Thyroid gland (tissue), 4 donors: Measurements from ENCODE around the gene FGF6. TPM values are rescaled to one million over a fixed set of nuclear protein-coding genes. Genes with fewer than 3 reads are reported as not detected.

ENCODE experiments used
- DNase-seq, 2 donors: peaks; one replicate each; pipeline ENCODE4 v3.0.0-alpha.2; 2019
- H3K27ac ChIP-seq, 3 donors: fragments of 200-600 bp; sonication (generic); 1 replicate in 2 of 3; 2 replicates in 1 of 3; pipeline ENCODE4 v1.5.1; 2016 to 2019; ENCODE audit warnings: mild to moderate bottlenecking in 1 of 3, moderate library complexity in 1 of 3
- H3K27me3 ChIP-seq: fragments of 200-600 bp; sonication (generic); one replicate; pipeline ENCODE4 v1.5.1; 2019
- H3K36me3 ChIP-seq, 2 donors: fragments of 200-600 bp; sonication (generic); one replicate each; pipeline ENCODE4 v1.5.1; 2016 to 2019
- H3K4me1 ChIP-seq, 2 donors: fragments of 200-600 bp; sonication (generic); one replicate each; pipeline ENCODE4 v1.5.1; 2017 to 2019
- H3K4me3 ChIP-seq, 3 donors: fragments of 200-600 bp; sonication (generic); replicated peaks in 1 of 3; 1 replicate in 2 of 3; 2 replicates in 1 of 3; pipeline ENCODE4 v1.5.1; 2016; ENCODE audit warnings: mild to moderate bottlenecking in 1 of 3
- H3K9me3 ChIP-seq: fragments of 200-600 bp; sonication (generic); one replicate; pipeline ENCODE4 v1.5.1; 2017
- POLR2A ChIP-seq, 2 donors: fragments of 450-650 bp; IDR thresholded peaks; one replicate each; pipeline ENCODE4 v1.6.1; 2017; ENCODE audit warnings: antibody characterized with exemption in 2 of 2, mild to moderate bottlenecking in 2 of 2, moderate library complexity in 1 of 2
- WGBS, 2 donors: methylation state at CpG; one replicate each; pipeline ENCODE4 v1.1.5; 2017; 5-methylcytosine and 5-hydroxymethylcytosine counted together
- intact Hi-C: fragments of 100-400 bp; cut with DNase I; formaldehyde crosslinking; loops from one replicate; pipeline ENCODE4 v1.15.1; 2023
- total RNA-seq, 4 donors: library from RNA; depleted of rRNA; stranded (reverse); fragments of >200 nt; gene quantifications; one replicate each; pipeline ENCODE4 v1.2.3, GENCODE V29; 2016
- TF ChIP-seq, protein P1 (sequence below), 6 experiments: fragments of 200-600 bp in 3 of 6; fragments of 450-650 bp in 3 of 6; sonication (generic) in 3 of 6; IDR thresholded peaks; one replicate each; pipeline ENCODE4 v1.5.1; 2016 to 2019; ENCODE audit warnings: antibody characterized with exemption in 6 of 6, mild to moderate bottlenecking in 2 of 6, inconsistent platforms in 1 of 6, moderate library complexity in 1 of 6

FGF6 gene
- total RNA-seq, 4 donors from 2014 or later = not detected

DNA sequence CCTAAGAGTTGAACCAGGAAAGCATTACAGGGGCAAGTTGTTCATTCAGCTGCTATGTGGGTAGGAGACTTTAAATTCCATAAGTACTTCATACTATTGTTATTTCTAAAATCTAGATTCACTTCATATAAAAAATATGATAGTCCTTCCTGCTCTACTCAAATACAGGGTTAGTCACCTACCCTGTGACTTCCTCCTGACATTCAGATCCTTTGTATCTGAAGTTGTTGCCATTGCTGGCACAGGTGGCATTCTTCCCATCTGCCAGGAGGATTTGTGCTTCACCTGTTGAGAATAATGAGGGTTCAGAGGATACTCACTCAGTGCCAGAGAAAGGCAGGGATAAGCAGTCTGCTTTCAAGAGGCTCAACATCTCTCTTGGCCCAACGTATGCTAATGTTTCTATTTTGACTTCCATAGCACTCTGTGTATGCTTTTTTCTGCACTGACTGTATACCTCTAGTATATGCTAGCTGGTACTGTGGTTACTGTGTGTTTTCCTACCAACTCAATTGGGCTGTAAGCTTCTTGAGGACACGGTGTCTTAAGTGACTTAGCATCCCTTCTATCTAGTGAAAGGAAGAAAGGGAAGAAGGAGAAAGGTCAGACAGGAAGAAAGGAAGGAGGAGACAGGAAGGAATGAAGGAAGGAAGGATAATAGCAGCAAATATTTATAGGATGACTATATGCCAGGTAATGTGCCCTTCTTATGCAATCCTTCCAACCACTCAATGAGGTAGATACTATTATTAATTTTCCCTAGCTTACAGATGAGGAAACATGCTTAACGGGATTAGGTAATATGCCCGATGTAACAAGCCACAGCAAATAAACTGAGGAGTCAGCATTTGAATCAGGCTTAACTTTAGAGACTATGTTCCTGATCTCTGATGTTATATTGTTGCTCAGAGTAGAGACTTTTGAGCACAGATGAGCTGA is 38.5 kb upstream of the FGF6 start:
- no peaks in the 10 kb centered on the region for H3K9me3 ChIP-seq
- no peak for TF ChIP-seq POLR2A (IDR thresholded peaks at IDR 0.05)
- TF ChIP-seq, protein P1, sequence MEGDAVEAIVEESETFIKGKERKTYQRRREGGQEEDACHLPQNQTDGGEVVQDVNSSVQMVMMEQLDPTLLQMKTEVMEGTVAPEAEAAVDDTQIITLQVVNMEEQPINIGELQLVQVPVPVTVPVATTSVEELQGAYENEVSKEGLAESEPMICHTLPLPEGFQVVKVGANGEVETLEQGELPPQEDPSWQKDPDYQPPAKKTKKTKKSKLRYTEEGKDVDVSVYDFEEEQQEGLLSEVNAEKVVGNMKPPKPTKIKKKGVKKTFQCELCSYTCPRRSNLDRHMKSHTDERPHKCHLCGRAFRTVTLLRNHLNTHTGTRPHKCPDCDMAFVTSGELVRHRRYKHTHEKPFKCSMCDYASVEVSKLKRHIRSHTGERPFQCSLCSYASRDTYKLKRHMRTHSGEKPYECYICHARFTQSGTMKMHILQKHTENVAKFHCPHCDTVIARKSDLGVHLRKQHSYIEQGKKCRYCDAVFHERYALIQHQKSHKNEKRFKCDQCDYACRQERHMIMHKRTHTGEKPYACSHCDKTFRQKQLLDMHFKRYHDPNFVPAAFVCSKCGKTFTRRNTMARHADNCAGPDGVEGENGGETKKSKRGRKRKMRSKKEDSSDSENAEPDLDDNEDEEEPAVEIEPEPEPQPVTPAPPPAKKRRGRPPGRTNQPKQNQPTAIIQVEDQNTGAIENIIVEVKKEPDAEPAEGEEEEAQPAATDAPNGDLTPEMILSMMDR (IDR thresholded peaks at IDR 0.05) = no peak
- no peak for DNase-seq
- H3K36me3 ChIP-seq = peaks cover 0 to 11% of the 10 kb centered on the region in 2 donors
- H3K27ac ChIP-seq = no peak overlapping the region
- WGBS, 2 donors = 70 to 71% methylated on average over 4 of the region's 4 CpGs
- H3K4me3 ChIP-seq = no peak overlapping the region
- peaks cover 0 to 8% of the 10 kb centered on the region in 2 donors for H3K4me1 ChIP-seq
- intact Hi-C loops = no loop called here
- no peaks in the 10 kb centered on the region for H3K27me3 ChIP-seq

DNA sequence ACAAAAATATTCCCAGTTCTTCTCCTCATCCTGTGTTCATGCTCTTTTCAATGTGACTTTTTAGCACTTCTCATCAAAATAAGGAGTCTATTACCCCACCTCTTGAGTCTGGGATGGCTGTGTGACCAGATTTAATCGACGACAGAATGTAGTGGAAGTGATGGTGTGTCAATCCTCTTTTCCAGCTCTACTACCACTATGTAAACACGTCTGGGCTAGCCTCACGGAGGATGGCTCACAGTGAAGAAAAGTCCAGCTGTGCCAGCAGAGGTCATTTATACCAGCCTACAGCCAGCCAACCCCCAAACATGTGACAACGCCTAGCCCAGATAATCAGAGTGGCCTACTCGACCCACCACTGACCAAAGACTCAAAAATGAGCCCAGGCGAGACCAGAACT is 37.3 kb upstream of the FGF6 start:
- TF ChIP-seq POLR2A (IDR thresholded peaks at IDR 0.05) = no peak
- TF ChIP-seq, protein P1 (IDR thresholded peaks at IDR 0.05) = no peak
- Histone ChIP-seq H3K9me3 (no peaks in the 10 kb centered on the region), H3K4me3 (no peak overlapping the region), H3K27ac (no peak overlapping the region), H3K36me3 (no peaks in the 10 kb centered on the region), H3K4me1 (peaks cover 0 to 8% of the 10 kb centered on the region in 2 donors), H3K27me3 (no peaks in the 10 kb centered on the region)
- intact Hi-C loops = no loop called here
- DNase-seq = peak; percentile 36 to 45
- WGBS, 2 donors = 29 to 34% methylated on average over 7 of the region's 7 CpGs

DNA sequence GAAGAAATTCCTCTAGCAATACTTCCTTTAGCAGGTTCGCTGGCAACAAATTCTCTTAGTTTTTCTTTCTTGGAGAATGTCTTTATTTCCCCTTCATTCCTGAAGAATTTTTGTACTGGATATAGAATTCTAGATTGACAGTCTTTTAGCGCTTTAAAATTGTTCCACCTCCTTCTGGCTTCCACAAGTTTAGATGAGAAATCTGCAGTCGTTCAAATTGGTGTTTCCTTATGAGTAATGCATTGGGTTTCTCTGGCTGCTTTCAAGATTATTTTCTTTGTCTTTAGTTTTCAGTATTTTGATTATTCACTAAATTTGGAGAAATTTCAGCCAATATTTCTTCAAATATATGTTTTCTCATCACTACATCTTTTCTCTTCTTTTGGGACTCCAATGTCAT is 33.3 kb upstream of the FGF6 start:
- 92 to 94% methylated on average over 3 of the region's 3 CpGs for WGBS, 2 donors

DNA sequence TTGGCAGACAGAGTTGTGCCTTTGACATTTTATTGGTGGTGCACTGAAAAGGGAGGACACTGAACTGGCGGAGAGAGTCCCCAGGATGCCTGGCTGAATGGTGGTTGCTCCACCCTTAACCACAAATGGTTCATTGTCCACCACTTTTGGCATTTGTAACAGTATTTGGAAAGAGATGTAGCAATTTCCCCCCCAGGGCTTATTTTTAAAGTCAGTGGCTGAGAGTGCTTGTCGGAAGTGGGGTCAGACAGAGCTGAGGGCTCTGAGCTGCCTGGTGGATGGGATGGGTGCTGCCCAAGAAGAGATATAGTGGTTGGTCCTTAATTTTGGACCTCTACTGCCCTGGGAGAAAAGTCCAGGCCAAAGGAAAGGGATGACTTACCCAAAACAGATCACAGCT is 31.5 kb upstream of the FGF6 start:
- Histone ChIP-seq H3K4me1 (no peaks in the 10 kb centered on the region), H3K27me3 (no peaks in the 10 kb centered on the region), H3K27ac (no peak overlapping the region), H3K36me3 (no peaks in the 10 kb centered on the region), H3K9me3 (no peaks in the 10 kb centered on the region), H3K4me3 (no peak overlapping the region)
- no peak for DNase-seq
- intact Hi-C loops = no loop called here
- 77 to 90% methylated on average over 2 of the region's 2 CpGs for WGBS, 2 donors
- TF ChIP-seq, protein P1 (IDR thresholded peaks at IDR 0.05) = no peak
- TF ChIP-seq POLR2A (IDR thresholded peaks at IDR 0.05) = no peak

More for the DNA sequence above, 33.3 kb upstream of the FGF6 start:
- TF ChIP-seq POLR2A (IDR thresholded peaks at IDR 0.05) = no peak
- TF ChIP-seq, protein P1 (IDR thresholded peaks at IDR 0.05) = no peak
- Histone ChIP-seq H3K4me1 (peaks cover 0 to 8% of the 10 kb centered on the region in 2 donors), H3K27ac (no peak overlapping the region), H3K27me3 (no peaks in the 10 kb centered on the region), H3K9me3 (no peaks in the 10 kb centered on the region), H3K4me3 (no peak overlapping the region), H3K36me3 (no peaks in the 10 kb centered on the region)
- intact Hi-C loops = no loop called here
- no peak for DNase-seq

DNA sequence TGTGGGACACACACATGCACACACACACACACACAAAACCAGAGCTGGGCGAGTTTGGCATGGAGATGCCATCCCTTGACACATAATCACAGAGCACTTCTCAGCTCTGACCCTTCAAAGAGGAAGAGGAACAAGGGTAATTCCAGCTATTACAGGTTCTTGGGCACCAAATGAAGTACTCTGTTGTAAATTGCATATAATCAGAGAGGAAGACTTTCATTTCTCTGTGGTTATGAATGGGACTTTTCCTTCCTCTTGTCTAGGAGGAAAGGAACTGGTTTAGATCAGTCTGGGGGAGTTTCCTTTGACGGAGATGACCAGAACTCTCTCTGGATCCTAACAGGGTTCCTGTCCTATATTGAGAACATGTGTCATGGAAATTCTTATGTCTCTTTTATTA is 26.4 kb upstream of the FGF6 start:
- no peaks in the 10 kb centered on the region for H3K9me3 ChIP-seq
- TF ChIP-seq, protein P1 (IDR thresholded peaks at IDR 0.05) = no peak
- TF ChIP-seq POLR2A (IDR thresholded peaks at IDR 0.05) = no peak
- DNase-seq = no peak
- intact Hi-C loops = no loop called here
- no peaks in the 10 kb centered on the region for H3K36me3 ChIP-seq
- H3K4me1 ChIP-seq = no peaks in the 10 kb centered on the region
- H3K27ac ChIP-seq = no peak overlapping the region
- no peak overlapping the region for H3K4me3 ChIP-seq
- no peaks in the 10 kb centered on the region for H3K27me3 ChIP-seq
- WGBS, 2 donors = 64 to 77% methylated on average over 2 of the region's 2 CpGs
